HepG2 (cell line): ENCODE measurements around the gene PAN3. TPM values are rescaled to one million over a fixed set of nuclear protein-coding genes. Genes with fewer than 3 reads are reported as not detected.
A peak's percentile ranks its signal among the peaks of the same experiment; 100 is the strongest.

ENCODE experiments used
- AKNA ChIP-seq: sonication (generic); formaldehyde crosslinking; IDR thresholded peaks from 2 replicates; pipeline ENCODE4 v1.4.0; 2020; ENCODE audit warnings: missing genetic modification reagents, borderline replicate concordance
- ARNT2 ChIP-seq: sonication (generic); formaldehyde crosslinking; IDR thresholded peaks from 2 replicates; pipeline ENCODE4 v1.8.0; 2022; ENCODE audit warnings: mild to moderate bottlenecking, low read depth, missing genetic modification reagents, moderate library complexity
- ATM ChIP-seq: fragments of 450-650 bp; IDR thresholded peaks from 2 replicates; pipeline ENCODE4 v1.7.1; 2017; ENCODE audit warnings: mild to moderate bottlenecking, borderline replicate concordance
- CENPT ChIP-seq: sonication (generic); formaldehyde crosslinking; IDR thresholded peaks from 2 replicates; pipeline ENCODE4 v1.8.0; 2022; ENCODE audit warnings: low read depth, mild to moderate bottlenecking, moderate library complexity, missing genetic modification reagents
- EEA1 ChIP-seq: sonication (generic); formaldehyde crosslinking; IDR thresholded peaks from 2 replicates; pipeline ENCODE4 v1.5.1; 2020; ENCODE audit warnings: mild to moderate bottlenecking, missing genetic modification reagents, borderline replicate concordance
- ELF4 ChIP-seq: sonication (generic); formaldehyde crosslinking; IDR thresholded peaks from 2 replicates; pipeline ENCODE4 v1.5.0; 2020; ENCODE audit warnings: missing genetic modification reagents, mild to moderate bottlenecking, moderate library complexity, borderline replicate concordance
- HOXA5 ChIP-seq: sonication (generic); formaldehyde crosslinking; IDR thresholded peaks from 2 replicates; pipeline ENCODE4 v1.4.0; 2020; ENCODE audit warnings: missing genetic modification reagents
- IKZF1 ChIP-seq: fragments of 450-650 bp; IDR thresholded peaks from 2 replicates; pipeline ENCODE4 v1.7.1; 2016
- KDM5B ChIP-seq: sonication (generic); formaldehyde crosslinking; IDR thresholded peaks from 2 replicates; pipeline ENCODE4 v1.4.0; 2020; ENCODE audit warnings: missing genetic modification reagents, mild to moderate bottlenecking, borderline replicate concordance
- MZF1 ChIP-seq: sonication (generic); formaldehyde crosslinking; IDR thresholded peaks from 2 replicates; pipeline ENCODE4 v1.8.1; 2023; ENCODE audit warnings: mild to moderate bottlenecking, missing genetic modification reagents, borderline replicate concordance
- NFIB ChIP-seq: sonication (generic); formaldehyde crosslinking; IDR thresholded peaks from 2 replicates; pipeline ENCODE4 v1.9.0; 2021; ENCODE audit warnings: missing genetic modification reagents, mild to moderate bottlenecking, borderline replicate concordance
- PAF1 ChIP-seq: IDR thresholded peaks from 2 replicates; pipeline ENCODE4 v1.6.1; 2016; ENCODE audit warnings: missing genetic modification reagents, missing compliant biosample characterization
- PRDM4 ChIP-seq: sonication (generic); formaldehyde crosslinking; IDR thresholded peaks from 2 replicates; pipeline ENCODE4 v1.9.0; 2021; ENCODE audit warnings: missing genetic modification reagents, borderline replicate concordance
- REL ChIP-seq: sonication (generic); formaldehyde crosslinking; conservative IDR thresholded peaks from 2 replicates; pipeline ENCODE4 v1.8.0; 2022; ENCODE audit warnings: mild to moderate bottlenecking, missing genetic modification reagents, moderate library complexity
- SAP130 ChIP-seq: IDR thresholded peaks from 2 replicates; pipeline ENCODE4 v1.6.1; 2016; ENCODE audit warnings: low read depth
- SSRP1 ChIP-seq: IDR thresholded peaks from 2 replicates; pipeline ENCODE4 v1.6.1; 2016; ENCODE audit warnings: control low read depth
- TRIM22 ChIP-seq: fragments of 450-650 bp; IDR thresholded peaks from 2 replicates; pipeline ENCODE4 v1.6.1; 2017
- ZNF556 ChIP-seq: sonication (generic); formaldehyde crosslinking; IDR thresholded peaks from 2 replicates; pipeline ENCODE4 v1.4.0; 2020; ENCODE audit warnings: mild to moderate bottlenecking, missing genetic modification reagents, borderline replicate concordance
- polyA plus RNA-seq, 8 experiments: library from polyadenylated mRNA; depleted of rRNA in 3 of 8; stranded (reverse) in 7 of 8; unstranded in 1 of 8; fragments of >200 nt; fragmentation: Illumina TruSeq in 4 of 8; extraction: Trizol in 4 of 8; gene quantifications; 2 replicates each; pipeline versions ENCODE4 v1.2.1 to v1.2.3, GENCODE V29; 2011 to 2016; ENCODE audit warnings: low read depth in 4 of 8, missing spikeins in 1 of 8, mixed read lengths in 1 of 8; ENCODE audit not compliant: insufficient read depth in 1 of 8
- total RNA-seq, 5 experiments: library from RNA; depleted of rRNA; stranded (reverse); fragments of >200 nt; fragmentation: Illumina TruSeq; extraction: Trizol; gene quantifications; 2 replicates each; pipeline ENCODE4 v1.2.3, GENCODE V29; 2016; ENCODE audit warnings: low read depth in 1 of 5

Gene PAN3
- total and polyA plus RNA-seq, 2 of the 13 experiments (the other 11 are each of a cell fraction or from before 2014, with no cell fraction given), result 9.7 to 10.6 TPM

DNA sequence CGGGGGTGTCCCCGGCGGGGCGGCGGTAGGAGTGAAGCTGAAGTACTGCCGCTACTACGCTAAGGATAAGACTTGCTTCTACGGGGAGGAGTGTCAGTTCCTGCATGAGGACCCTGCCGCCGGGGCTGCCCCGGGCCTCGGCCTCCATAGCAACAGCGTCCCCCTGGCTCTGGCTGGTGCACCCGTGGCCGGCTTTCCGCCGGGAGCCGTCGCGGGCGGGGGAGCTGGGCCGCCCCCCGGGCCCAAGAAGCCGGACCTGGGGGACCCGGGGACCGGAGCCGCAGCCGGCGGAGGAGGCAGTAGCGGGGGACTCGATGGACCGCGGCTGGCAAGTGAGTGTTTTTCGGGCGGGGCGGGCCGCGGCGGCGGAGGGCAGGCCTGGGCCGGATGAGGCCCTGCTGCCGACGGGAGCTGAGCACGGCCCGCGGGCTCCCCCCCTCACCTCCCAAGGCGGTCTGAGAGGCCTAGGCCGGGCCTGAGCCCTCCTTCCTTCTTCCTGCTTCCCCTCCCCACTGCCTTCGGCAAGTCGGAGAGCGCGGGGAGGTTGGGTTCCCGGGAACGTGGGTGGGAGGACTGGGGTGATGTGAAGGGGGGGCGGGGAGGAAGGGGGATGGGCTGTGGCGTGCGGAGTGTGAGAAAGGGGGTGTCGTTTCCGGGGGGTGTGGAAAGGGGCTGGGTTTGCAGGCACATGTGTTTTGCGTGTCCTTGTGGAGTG lies 568 bp downstream of the PAN3 start (continued):
- TF ChIP-seq PRDM4 (CRISPR knock-in tag) (no peak), SAP130 (CRISPR knock-in tag) (no peak; the same call in 1 of the 2 replicates), TRIM22 (no peak), NFIB (CRISPR knock-in tag) (no peak), REL (CRISPR knock-in tag) (no peak), IKZF1 (no peak), ATM (no peak), AKNA (CRISPR knock-in tag) (no peak), PAF1 (no peak), KDM5B (CRISPR knock-in tag) (peak; percentile 48; the same call in 1 of the 2 replicates), ELF4 (CRISPR knock-in tag) (no peak), SSRP1 (no peak), EEA1 (CRISPR knock-in tag) (no peak; the same call in 1 of the 2 replicates), ZNF556 (CRISPR knock-in tag) (peak; percentile 56; the same call in 1 of the 2 replicates), CENPT (CRISPR knock-in tag) (no peak), ARNT2 (CRISPR knock-in tag) (no peak), MZF1 (CRISPR knock-in tag) (no peak), HOXA5 (CRISPR knock-in tag) (peak; percentile 20; the same call in 1 of the 2 replicates)
